IPS-NIHi7 (cell line): Measurements from ENCODE around the gene SIAH3.
A peak's percentile ranks its signal among the peaks of the same experiment; 100 is the strongest.

Experiments
- DNase-seq: peaks from one replicate; pipeline ENCODE4 v3.0.0; 2012; ENCODE audit warnings: mixed read lengths; ENCODE audit errors: extremely low spot score

The SIAH3 gene

DNA sequence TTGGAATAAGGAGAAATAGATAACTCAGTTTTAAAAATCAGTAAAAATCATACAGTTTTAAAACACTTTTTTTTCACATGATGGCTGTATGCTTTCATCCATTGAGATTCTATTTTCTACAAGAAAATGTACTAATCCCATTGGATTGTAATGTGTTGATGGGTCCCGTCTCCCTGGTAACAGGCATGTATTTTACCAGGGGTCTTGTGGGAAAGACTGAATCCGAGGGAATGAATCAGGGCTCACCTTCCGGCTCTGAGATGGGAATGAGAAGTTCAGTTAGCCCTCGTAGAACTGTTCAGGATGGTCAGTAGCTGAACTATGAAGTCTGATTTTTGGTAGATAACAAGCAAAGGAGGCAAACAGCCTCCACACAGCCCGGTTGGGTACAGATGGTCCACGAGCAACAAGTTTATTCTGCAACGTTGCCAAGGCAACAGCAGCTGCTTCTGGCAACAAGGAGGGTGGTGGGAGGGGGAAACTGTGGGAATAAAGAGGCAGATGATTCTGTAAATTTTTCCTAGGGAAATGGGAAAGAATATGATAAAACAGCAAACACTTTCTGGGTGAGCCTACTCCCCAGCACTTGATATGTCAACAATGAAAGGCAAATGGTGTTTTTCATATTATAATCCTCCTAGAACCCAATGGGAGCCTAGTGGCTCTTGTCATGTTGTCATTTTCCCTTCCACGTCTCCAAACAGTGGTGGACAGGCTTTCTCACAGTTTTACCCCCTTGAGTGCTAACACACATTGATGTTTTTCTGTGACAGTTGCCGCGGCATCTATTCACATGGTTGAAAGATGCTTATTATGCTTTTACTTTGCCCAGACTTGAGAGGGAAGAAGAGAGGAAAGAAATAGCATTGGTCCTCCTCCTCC, 12.4 kb upstream of the SIAH3 start:
- DNase-seq = no peak

DNA sequence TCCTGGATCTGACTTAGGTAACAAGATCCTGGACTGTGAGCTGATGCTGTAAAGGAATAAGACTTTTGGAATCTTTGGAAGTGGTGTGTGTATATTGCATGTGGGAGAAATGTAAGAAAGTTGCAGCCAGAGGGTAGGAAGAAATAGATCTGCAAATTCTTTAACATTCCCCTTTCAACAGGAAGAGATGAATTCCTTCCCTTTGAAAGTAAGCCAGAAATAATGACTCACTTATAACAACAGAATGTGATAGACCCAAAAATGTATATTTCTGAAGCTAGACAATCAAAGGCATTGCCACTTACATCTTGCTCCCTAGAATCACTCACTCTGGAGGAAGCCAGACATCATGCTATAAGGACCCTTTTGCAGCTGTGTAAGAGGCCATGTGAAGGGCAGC, 9.8 kb upstream of the SIAH3 start:
- DNase-seq = no peak

DNA sequence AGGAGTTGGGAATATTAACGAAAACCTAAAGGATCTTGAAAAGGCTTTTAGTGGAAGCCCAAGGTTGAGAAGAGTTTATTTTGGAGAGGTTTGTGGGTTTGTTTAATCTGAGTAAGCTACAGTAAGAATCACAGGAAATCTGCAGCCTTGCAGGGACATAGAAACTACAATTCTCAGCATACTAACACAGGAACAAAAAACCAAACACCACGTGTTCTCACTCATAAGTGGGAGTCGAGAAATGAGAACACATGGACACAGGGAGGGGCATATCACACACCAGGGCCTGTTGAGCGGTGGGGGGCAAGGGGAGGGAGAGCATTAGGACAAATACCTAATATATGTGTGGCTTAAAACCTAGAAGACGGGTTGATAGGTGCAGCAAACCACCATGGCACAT, 8.7 kb upstream of the SIAH3 start:
- DNase-seq = no peak

DNA sequence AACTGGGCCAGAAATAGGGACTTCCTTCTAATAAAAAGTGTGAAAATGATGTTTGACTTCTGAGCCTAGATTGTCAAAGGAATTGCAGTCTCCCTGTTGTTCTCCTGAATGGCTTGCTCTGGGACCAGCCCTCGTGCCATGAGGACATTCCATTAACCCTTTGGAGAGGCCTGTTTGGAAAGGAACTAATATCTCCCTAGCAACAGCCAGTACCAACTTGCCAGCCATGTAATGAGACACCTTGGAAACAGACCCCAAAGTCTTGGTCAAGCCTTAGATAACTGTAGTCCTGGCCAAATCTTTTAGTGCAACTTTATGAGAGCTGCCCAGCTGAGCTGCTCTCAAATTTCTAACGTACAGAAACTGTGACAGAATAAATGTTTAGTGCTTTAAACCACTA, 8.2 kb upstream of the SIAH3 start:
- no peak for DNase-seq

DNA sequence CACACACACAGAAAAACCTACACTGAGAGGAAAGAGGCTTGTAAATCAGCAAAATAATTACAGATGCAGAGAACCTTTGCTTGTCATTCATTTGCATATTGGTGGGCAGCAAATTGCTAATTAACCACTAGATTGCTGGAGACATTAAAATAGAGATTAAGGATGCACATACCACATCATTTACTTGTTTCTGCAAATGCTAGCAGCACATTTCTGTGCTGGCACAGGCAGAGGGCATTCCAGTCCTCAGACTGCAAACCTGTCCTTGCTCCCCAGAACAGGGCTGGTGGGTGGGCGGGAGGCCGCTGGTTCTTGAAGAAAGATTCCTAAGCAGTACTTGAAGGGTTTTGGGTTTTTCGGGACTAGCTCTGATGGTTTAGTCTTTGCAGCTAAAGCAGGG, 941 bp upstream of the SIAH3 start:
- DNase-seq = no peak

DNA sequence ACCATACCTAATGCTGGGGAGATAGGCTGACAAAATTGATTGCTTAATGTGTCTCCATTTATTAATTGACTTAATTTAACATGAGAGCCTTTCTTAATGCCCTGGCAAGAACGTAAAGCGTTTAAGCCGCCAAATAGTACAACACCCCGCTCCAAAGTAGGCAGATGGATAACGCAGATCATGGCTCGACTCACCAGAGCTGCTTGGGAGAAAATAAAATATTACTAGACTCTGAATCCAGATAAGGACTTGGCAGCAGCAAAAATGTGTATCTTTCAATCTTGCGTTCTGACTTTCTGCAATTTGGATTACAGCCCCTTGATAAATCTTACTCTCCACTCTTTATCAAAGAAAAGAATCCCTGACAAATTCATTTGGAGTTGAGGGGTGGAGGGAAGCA, 403 bp upstream of the SIAH3 start:
- no peak for DNase-seq

DNA sequence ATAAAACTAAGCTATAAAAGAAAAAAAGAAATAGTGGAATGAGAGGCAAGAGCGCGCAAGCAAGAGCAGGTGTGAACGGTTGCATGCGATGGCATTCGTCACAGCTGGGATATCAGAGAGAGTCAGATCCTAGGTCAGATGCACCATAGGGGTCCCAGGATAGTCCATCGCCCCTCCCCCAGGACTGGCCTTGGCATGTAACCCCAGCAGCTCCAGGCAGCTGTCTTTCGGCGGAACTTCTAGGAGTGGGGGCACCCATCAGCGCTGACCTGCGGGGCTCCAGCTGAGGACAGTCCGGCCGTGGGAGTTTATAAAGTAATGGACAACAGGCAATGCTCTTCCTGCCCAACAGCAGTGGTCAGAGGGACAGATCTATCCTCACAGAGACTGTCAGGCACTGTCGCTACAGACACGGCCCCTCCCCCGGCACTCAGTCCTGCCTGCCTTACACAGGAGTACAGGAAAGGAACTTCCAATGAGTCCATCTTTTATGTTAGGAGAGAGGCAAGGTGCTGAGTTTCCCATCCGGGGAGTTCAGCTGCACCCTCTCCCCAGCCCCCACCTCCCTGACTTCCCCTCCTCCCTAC, 1.4 kb downstream of the SIAH3 start:
- DNase-seq = no peak

DNA sequence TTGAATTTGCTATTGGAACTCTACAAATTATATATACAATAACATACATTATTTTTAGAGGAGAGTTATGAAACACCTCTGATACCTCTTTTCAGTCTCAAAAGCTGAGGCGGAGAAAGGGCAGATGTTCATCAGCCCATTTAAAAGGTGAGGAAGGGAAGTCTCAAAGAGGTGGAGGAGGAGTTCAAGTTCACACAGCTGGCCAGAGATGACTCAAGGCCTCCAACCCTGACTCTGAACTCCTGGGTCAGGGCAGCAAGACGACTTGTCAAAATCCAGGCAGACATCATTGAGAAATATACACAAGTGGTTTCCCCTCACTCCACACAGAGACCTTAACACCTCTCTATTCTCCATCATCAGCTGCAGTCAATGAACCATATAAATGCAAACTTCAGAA, 2.1 kb downstream of the SIAH3 start:
- DNase-seq = no peak

DNA sequence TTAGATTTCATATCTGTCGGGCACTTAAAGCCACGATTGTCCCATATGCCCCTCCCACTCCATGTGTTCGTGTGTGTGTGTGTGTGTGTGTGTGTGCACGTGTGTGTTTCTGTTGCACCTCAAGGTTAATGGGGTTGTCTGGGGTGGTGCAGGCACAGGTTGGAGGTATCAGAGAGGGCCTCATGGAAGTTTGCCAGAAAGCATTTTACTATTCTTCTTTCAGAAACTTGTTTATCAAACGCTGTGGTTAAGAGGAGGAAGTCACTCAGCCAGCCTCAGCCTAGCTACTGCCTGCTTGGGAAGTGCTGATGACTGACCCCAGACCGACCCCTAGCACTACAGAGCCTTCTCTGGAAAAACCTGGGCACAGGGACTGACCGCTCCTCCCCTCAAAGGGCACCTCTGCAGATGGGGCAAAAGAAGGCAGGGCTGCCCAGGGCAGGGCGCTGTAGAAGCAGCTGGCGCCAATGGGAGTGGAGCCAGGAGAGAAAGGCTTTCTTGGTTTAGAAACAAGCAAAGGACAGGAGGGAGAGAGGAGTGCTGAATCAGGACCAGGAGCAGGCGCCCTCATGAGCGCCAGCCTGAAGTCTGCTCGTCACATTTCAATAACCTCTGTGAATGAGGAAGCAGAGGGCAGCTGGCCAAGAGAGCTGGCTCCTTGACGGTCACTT, 3.9 kb downstream of the SIAH3 start:
- DNase-seq = peak; percentile 22

DNA sequence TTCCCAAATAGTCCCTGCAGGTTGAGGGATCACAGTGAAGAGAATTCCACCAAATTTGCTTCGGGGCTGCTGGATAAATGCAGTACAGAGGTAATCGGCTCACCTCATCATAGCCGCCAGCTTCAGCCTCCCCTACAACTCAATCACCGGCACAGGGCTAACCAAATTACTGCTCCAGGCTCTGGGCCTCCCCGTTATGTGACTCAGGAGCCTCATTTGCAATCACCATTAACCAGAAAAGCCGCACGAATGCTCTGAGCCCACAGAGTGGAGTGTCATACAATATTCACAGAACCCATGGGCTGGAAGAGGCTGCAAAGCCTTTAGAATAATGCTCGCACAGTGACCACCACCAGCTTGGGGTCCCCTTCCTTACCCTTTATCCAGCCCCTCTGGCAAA, 4.9 kb downstream of the SIAH3 start:
- DNase-seq = peak; percentile 9

DNA sequence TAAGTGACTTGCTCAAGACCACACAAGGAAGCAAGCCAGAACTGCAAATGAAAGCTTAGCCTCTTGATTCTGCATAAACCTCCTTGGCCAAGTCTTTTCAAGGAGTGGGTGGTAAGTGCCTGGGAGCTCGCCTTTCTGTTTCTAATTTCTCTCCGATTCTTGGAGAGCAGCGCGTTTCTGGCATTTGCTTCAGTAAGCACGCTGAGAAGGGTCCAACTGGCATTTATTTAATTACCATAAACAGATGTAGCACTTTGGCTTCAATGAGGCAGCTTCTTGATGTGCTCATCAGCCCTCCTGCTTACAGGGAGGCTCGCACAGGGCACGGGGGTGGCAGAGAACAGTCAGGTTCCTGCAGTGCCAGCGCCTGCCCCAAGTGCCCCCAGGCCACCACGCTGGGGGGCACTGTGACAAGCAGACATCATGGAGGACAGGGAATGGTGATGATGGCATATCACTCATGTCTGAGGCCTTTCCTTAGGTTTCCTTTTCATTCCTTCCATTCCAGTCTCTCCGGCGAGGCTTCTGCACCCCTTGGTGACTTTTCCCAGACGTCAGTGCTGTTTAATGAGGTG, 13.3 kb downstream of the SIAH3 start:
- DNase-seq = no peak

DNA sequence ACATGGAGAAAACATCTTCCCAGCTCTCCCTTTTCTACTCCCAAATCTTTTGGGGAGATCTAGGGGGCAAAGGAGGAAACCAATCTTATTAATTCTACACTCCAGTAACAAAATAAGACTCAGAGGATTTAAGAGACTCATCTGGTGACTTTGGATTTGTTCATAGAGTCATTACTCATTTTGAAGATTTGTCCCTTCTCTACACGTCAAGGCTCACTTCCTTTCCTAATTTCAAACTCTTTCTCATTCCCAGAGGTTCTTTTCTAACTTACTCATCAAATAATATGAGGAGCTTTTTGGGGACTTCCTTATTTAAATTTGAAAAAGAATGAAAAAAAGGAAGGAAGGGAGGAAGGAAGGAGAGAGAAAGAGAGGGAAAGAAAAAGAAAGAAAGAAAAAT, 14.4 kb downstream of the SIAH3 start:
- DNase-seq = no peak

DNA sequence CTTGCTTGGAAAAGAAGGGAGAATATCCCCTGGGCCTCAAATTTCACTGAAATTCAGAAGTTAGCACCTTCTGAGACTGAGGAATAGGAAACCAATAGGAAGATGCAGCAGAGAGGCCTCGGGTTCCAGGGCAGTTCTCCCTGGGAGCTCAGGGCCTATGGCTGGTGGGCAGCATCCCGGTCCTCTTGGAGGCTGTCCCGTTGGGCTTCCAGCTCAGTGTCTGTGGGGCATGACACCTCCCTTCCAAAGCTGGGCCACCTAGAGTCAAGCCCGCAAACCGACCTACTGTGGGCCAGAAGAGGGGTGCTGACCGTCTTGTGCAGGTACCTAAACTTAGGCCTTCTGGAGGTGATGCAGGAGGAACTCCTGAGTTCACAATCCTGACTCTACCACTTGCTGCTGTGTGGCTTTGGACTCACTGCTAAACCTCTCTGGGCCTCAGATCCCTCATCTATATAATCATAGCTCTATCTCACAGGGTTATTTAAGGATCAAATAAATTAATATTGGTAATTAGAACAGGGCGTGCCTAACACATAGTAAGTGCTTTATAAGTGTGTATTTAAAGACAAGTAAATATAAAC, 17.1 kb downstream of the SIAH3 start:
- no peak for DNase-seq

DNA sequence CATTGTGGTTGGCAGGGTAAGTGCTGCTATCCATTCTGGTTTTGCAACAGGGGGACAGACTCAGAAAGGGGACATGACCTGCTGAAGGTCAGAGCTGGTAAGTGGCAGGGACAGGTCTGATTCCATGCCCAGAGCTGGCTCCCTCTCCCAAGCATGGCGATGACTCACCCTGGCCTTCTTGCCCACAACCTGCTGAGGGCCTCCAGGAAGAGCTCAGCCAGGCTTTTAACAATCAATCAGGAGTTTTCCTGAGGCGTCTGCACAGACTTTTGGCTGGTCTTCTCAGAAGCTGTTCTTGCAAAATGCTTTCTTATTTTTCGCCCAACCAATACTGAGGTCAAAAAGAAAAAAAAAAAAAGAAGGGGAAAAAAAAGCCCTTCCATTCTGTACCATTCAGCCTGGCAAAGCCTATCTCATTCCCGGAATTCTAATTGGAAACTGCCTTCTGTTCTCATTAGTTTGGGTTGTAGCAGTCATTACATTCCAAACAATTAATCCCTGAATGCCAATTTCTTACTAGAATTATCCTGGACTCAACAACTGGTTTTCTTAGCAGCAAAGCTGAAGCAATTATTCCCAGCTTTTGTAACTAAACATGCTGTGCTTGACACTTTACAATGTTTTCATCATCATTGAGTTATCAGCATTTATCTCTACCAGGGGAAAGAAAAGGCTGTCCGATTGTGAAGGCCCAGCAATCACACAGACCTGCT, 17.7 kb downstream of the SIAH3 start:
- DNase-seq = no peak

DNA sequence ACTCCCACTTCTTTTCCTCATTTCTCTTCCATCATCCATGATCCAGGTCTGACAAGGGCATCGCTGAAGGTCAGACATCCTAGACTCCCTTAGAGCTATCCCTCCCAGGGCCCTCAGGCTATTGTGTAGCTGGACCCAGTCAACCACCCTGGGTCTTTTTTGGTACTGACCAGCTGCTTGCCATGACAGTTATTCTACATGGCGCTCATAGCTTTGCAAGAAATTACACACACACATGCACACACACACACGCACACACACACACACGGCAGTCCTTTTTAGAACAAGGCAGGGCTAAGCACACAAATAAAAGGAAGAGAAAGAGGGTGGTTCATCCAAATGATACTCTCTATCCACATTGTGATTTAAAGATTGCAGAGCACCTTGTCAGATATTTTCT, 18.3 kb downstream of the SIAH3 start:
- DNase-seq = no peak

DNA sequence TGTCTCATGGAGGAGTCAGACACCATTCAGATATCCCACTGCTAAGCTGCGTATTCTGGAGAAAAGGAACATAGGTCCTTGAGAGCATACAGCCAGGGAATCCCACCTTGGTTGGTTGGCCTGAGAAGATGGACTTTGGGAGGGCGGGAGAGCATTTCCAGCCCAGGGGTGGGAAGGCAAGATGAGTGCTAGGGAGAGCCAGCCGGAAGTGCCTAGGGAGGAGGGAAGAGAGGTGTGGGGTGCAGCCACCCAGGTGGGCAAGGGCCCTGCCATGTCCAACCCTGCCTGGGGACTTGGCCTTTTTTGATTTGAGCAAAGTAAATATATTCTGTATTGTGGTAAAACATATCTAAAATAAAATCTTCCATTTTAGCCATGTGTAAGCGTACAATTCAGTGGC, 19.7 kb downstream of the SIAH3 start:
- DNase-seq = no peak

DNA sequence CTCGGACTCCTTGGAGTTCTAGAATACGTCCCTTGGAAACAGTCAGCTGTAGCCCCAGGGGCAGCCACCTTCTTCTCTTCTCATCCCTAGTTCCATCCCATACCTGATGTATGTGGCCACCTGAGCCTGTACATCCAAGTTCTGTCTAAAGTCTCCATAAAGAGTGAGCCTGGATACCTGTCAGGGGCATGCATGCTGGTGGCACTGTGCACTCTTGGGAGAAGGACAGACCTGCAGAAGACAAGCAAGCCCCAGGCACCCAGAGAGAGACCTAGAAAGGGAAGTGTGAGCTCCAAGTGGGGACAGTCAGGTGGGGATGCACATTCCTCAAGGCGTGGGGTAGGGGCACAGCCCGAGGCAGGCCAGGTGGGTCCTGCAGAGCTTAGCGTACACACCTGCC, 21.4 kb downstream of the SIAH3 start:
- no peak for DNase-seq

DNA sequence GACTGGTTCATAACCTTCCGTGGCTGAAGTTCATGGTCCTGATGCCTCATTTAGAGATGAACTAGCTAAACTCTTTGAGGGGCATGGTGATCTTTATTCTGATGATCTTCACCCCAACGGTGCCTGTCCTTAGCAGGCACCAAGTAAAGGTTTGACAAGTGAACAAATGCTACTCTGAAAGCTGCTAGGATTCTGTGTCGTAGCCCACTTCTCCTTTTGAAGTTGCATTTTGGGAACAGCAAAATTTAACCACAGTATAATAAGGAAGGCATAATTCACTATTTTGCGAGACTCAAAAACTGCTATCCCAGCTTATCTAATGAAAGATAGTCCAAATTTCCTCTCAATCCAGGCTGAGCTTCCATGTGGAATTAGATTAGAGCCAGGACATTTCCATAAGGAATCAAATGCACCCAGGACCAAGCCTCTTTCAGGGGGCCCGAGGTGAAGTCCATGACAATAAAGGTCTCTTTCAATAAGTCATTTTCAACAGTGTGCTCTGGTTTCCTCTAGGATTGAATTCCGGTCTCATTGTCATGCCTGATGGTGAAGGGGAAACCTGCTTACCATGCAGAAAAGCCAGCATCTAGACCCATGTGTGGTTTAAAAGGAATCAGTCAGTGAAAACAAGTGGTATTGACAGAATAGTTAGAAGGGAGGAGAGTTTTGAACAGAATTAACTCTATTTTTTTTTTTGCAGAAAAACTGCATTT, 23.1 kb downstream of the SIAH3 start:
- no peak for DNase-seq

DNA sequence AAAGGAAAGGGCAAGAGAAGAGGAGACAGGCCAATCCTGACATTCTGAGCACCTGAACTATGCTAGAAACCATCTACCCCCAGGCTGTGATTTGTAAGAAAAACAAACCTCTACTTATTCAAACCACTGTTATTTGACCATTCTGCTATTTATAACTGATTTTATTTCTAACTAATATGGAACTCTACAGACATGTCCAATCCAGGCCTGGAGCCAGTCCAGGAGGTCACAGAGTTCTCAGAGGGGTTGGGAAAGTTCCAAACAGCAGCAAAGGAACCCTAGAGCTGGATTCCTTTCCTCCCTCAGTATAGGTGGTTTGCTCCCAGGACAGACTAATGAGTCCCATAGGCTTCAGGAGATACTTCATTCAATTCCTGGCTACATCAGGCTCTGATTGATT, 24.2 kb downstream of the SIAH3 start:
- no peak for DNase-seq

DNA sequence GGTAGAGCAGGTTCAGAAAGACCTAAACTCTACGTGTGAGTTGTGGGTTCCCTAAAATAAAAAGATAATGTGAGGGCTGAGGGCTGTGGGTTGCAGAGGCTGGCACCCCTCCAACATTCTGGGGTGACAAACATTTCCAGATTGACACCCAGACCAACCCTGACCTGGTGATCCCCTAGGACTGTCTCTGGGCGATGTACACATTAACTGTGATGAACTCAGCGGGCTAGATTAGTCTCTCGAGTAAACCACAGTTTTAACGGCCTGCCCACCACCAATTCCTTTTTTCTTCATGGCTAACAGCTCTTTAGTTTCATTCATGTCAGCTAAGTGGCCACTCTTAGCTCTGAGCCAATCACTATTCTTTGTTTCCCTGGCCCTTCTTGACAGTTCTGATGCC, 24.8 kb downstream of the SIAH3 start:
- DNase-seq = no peak

DNA sequence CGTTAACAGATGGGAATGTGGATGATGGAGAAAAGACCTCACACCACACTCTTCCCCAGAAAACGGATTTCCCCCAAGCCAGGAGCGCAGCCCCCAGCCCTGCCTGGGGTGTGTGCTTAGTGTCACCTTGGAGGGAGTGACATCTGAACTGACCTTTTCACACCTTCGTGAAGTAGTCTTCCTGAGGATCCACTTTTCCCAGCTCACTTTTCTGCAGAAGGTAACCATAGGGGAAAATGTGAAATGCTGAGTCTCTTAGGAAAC, 26.2 kb downstream of the SIAH3 start:
- no peak for DNase-seq
